Glomerular endothelial cell (primary cell): ENCODE results near the gene FOXP1. TPM values are rescaled to one million over a fixed set of nuclear protein-coding genes. Genes with fewer than 3 reads are reported as not detected.

ENCODE experiments used
- DNase-seq: peaks from one replicate; pipeline ENCODE4 v3.0.0-alpha.2; 2011; ENCODE audit warnings: low read depth, low spot score; ENCODE audit errors: extremely low read depth
- total RNA-seq: library from RNA; depleted of rRNA; stranded (reverse); fragments of >200 nt; gene quantifications from 2 replicates; pipeline ENCODE4 v1.2.3, GENCODE V29; 2015

Gene FOXP1
- total RNA-seq, 1 donor from 2014 or later, result 54.8 TPM

GRCh38 chr3:71075494-71075893, 508.0 kb downstream of the FOXP1 start:
- no peak for DNase-seq

DNA sequence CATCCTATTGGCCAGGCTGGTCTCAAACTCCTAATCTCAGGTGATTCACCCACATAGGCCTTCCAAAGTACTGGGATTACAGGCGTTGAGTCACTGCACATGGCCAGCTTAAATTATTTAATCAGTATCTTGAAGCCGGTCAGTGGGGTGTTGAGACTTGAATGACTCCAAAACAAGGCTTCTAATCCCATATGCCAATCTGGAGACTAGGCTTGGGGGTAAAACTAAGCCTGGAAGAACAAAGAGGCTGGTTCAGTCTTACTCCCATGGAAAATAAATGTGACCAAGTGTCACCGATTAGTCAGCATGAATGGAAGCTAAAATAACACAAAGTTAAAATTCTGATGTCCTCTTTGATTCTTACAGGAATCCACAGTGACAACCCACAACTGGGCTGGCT, 509.1 kb downstream of the FOXP1 start:
- no peak for DNase-seq

- DNase-seq, result no peak
Observed at GRCh38 chr3:71072986-71073385, 510.5 kb downstream of the FOXP1 start.

DNA sequence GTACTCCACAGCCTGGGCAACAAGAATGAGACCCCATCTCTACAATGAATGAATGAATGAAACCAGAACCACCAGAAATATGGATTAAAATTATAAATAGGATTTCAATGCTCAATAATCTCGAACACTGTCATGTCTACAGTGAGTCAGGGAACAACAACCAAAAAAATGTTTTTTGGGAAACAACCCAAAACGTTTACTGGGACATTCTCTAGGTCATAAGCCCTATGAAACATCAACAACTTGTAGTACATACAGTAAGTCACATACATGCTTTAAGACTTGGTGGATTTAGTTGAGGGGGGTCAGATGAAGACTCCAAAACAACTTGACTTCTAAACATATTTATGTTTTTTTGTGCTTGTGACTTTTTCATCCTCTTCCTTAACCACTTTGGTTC, 511.2 kb downstream of the FOXP1 start:
- no peak for DNase-seq

DNA sequence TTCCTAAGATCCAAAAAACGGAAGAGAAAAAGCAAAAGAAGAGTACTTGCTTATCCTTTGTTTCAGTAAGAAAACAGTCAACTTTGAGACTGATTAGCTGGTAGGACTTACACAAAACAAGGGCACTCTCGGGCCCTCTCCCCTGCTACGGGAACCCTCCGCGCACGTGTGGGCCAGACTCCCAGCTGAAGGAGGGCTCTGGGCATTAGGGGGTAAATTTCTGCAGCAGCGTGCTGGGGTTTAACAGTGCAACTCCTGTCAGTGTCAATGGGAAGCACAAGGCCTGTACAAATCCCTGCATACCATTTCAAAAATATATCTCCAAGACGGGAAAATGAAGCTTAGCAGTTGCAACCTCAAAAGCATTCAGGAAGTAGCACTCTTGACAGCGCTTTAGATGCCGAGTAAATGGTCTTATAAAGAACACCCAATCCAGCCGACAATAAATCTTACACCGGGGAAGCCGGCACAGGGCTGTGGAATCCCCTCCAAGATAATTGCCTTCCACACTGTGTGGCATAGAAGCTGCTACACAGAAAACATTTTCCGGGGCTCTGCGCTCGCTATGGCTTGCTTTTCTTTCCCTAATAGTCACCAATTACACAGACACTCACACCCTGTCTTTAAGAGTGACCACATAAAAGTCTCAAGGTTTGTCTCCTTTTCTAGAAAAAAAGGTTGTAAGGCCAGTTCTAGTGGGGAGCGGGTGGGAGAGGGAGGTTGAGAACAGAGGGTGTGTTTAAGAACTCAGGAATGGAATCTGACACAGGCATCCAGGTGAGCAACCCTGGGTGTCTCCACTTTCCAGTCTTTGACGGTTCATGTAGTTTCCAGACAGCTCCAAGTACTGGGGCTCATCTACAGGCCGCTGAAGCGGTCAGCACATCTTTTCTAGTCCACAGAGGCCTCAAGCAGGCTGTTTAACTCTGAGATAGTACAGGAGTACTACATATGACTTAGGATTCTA, 512.7 kb downstream of the FOXP1 start:
- no peak for DNase-seq

DNA sequence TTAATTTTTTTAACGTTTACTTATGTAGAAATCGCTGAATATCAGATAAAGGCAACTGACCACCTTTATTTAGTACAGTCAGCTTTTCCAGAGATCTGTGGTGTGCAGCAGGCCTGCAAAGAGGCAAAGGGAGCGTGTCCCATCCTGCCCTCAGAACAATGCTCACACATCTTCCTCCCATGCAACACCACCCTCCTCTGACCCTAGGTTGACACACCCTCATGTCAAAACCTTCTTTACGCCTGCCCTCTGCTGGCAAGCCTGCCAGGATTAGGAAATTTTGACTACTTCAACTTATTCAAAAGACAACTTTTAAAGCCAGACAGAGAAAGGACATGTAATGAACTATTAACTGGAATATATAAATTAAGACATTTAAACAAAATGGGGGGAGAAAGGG, 513.7 kb downstream of the FOXP1 start:
- no peak for DNase-seq

DNA sequence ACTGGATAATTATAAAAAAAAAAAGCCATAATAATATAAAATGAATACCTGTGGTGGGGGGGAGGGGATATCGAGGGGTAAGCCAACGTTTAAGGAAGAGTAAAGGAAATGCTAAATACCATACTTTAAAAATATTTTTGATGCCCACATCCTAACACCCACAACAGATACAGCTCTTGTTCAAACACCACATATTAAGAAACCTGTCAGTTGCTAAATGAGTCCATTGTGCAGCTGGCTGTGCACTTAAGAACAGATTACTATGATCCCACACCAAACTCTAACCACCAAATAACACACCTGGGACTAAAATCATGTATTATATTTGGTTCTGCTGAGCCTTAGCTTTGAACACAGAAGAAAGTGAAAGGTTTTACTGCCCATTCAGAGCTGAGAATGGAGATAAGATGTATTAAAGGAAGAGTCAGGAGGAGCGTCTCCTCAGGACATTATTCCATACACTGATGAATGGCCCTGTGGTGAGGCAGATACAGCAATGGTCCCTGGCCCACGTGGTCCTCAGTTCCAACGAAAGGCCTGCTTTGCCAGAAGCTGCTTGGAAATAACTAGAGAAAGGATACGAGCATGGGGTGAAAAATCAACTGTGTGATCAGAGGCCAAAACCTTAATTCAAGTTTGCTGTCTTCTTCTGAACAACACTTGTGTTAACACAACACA, 515.4 kb downstream of the FOXP1 start:
- no peak for DNase-seq

DNA sequence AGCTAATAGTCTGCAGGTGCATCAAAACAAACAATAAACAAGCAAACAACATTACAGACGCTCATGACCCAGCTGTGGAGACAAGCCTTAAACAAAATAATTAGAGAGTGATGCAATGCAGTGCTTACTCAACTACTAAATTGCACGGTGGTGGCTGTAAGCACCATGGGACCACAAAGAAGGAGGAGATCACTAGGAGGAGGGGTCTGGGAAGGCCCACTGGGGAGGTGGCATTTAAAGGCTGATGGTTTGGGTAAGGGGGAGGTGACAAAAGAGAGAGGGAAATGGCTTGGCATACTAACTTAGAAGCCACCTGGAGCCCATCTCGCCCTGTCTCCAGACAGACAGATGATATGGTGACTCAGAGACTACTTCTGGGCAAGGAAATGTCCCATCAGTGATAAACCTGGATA, 516.7 kb downstream of the FOXP1 start:
- DNase-seq, result no peak

- DNase-seq, result no peak
Observed at GRCh38 chr3:71066356-71066755, 517.2 kb downstream of the FOXP1 start.

DNA sequence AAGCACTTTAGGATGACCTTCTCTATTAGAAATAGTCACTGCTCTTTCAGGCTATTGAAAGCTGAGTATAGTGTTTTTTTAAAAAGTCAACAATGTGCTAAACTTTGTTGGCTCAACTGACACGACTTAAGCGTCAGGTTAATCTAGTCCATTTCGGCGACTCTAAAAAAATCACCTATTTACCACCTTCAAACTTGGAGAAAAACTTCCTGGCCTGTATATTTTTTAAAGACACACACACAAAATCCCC, 517.8 kb downstream of the FOXP1 start:
- no peak for DNase-seq

DNA sequence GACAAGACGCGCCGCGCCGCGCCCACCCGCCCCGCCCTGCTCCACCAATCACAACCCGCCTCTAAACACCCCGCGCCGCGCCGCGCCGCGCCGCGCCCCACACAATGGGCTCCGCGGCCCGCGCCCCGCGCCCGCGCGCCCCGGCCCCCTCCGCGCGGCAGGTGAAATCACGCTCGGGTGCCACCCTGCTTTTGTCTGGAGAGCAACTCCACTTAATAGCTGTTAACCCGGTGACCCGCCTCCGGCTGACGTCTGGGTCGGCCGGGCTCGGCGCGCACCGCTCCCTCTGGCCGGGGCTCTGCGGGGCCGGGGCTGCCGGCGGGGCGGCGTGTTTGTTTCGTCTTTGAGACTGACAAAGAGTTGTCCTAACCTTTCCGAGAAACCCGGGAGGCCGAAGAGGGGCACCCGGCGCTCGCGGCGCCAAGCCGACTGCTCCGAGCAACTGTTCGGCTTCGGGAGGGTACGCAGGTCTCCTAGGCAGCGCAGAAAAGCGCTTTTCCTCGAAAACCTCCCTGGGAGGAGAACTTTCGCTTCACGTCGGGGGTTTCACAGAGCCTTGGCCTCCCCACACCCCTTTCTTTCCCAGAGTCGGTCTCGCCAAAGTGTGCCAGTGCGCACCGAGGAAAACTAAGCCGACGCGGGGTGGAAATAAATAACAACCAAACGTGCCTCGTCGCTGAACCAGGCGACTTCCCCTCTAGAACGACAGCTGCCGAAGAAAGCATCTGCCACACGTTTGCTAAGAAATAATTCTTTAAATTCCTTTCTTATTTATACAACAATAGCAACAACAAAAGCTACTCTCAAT, 518.4 kb downstream of the FOXP1 start:
- no peak for DNase-seq

DNA sequence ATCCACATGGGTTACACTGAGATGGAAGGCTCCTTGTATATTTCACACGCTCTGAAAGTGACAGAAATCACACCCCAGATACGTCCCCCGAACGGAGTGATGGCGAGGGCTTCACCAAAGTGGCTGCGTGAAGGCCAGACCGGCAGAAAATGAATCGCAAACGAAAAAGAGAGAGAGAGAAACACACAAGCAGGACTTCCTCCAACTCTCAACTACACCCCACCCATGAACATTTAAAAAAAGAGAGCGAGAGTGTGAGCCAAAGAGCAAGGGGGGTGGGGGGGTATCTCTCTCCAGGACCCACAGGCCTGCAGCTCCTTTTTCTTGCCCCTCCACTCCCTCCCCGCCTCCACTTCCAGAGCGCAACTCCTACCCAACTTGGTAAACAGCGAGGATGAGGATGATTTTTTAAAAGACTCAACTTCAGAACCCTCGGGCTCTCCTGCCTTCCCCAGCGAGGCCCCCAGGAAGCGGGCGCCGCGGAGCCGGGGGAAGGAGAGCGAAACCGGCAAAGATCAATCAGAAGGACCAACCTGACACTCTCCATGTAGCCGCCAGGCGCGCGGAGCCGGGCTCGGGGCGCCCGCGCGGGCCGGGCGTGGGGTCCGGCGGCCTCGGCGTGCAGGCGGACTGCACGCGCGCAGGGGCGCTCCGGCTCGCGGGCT, 519.1 kb downstream of the FOXP1 start:
- DNase-seq, result no peak

DNA sequence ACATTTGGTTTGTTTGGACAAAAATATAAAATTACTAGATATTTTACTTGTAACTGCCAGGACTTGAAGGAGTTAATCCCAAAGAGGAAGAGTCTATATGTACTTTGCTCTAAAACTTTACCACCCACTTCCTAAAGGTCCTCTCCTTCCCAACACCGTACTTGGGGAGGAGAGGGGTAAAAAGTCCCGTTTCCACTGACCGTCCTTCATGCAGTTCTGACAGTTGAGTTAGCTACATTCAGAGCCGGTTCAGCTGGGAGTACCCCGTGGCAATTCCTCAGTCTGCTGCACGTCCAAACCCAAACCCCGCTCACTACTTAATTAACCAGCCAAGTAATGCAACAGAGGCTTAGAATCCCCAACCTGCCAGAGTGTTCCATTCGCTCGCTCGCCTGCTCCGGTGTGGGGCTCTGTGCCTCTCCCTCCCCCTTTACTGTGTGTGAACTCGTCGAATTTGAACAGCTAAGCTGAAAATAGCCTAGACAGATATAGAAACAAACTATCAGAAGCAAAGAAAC, 519.7 kb downstream of the FOXP1 start:
- no peak for DNase-seq

- DNase-seq, result no peak
Observed at GRCh38 chr3:71062952-71063772, 520.4 kb downstream of the FOXP1 start.

- DNase-seq, result no peak
Observed at GRCh38 chr3:71062037-71062932, 521.2 kb downstream of the FOXP1 start.

- no peak for DNase-seq
Observed at GRCh38 chr3:71061581-71061980, 521.9 kb downstream of the FOXP1 start.

- DNase-seq, result no peak
Observed at GRCh38 chr3:71061037-71061436, 522.5 kb downstream of the FOXP1 start.

DNA sequence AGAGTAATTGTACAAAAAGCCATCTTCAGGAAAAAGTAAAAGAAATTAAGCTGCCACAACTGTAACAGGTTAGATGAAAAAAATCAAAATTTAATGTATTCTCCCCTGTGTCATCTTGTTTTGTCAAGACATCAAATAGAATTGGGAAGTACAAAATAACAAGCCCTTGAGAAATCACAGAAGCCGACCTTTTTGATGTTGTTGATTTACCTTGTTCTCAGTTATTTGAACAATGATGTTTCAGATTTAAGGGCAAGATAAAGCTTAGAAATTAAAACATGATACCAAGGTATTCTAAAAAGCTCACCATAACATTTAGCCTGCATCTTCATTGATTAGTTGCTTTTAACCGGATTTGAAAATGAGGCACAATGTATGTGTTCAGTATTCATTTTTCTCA, 523.0 kb downstream of the FOXP1 start:
- no peak for DNase-seq

DNA sequence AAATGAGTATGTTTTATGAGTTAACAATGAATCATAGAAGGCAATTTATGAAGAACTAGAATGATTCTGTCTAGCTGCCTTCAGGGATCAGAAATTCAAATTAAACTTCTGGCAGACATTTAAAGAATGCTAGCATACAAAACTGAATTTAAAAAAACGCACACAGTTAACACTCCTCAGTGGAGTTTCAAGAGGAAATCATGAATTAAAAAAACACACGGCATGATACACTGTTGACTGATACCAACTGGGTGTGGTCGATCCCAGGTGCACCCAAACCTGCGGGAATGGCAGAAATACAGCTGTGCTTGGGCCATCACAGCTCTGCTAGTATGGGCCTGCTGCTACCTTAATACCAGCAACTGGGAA, 526.0 kb downstream of the FOXP1 start:
- no peak for DNase-seq
